ENCODE data around the gene SLC6A19. TPM values are rescaled to one million over a fixed set of nuclear protein-coding genes. Genes with fewer than 3 reads are reported as not detected.

SLC6A19 gene
- total RNA-seq, 1 experiment from 2014 or later: 0.07 TPM

DNA sequence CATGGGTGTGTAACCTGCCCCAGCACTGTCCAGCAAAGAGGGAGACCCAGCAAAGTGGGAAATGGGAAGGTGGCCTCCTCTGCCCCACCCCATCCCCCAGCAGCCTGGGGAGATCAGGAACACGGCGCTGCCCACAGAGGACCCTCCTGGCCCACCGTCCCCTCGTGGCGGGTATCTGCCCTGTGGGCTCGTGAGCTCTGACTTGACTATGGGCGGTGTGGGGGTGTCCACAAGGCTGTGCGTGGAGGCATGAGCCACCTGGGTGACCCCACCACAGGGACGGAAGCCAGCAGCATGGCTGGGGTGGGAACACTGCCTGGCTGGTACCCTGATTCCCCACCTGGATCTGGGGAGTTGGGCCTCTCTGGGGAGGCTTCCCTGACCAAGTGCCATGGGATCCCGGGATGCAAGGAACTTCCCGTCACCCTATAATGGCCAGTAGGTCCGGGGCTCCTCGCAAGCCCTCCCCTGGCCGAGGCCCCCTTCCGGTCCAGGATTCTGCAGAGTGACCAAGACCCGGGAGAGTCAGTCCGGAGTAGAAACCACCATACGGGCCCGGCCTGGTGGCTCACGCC is 29.3 kb upstream of the SLC6A19 start:
- H3K36me3 ChIP-seq (replicated peaks; ENCODE audit: control insufficient read depth, insufficient read depth, low read length): no peaks in the 10 kb centered on the region
- DNase-seq: no peak
- no peaks in the 10 kb centered on the region for H3K27me3 ChIP-seq (ENCODE audit: control insufficient read depth, insufficient read depth, low read length)
- H3K4me3 ChIP-seq (ENCODE audit: insufficient read depth, low read depth, low read length): no peak overlapping the region

DNA sequence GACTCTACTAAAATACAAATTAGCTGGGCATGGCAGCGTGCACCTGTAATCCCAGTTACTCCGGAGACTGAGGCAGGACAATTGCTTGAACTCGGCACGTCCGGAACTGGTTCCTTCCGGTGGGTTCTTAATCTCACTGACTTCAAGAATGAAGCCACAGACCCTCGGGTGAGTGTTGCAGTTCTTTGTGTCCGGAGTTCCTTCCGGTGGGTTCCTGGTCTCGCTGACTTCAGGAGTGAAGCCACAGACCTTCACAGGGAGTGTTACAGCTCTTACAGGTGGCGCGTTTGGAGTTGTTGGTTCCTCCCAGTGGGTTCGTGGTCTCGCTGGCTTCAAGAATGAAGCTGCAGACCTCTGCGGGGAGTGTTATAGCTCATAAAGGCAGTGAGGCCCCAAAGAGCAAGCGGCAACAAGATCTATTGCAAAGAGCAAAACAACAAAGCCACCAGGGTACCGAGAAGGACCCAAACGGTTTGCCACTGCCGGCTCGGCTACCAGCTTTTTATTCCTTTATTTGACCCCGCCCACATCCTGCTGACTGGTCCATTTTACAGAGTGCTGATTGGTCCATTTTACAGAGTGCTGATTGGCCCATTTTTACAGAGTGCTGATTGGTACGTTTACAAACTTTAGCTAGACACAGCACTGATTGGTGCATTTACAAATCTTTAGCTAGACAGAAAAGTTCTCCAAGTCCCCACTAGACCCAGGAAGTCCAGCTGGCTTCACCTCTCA is 28.6 kb upstream of the SLC6A19 start:
- no peaks in the 10 kb centered on the region for H3K27me3 ChIP-seq (ENCODE audit: control insufficient read depth, insufficient read depth, low read length)
- no peak for DNase-seq
- H3K36me3 ChIP-seq (replicated peaks; ENCODE audit: control insufficient read depth, insufficient read depth, low read length): no peaks in the 10 kb centered on the region
- no peak overlapping the region for H3K4me3 ChIP-seq (ENCODE audit: insufficient read depth, low read depth, low read length)

DNA sequence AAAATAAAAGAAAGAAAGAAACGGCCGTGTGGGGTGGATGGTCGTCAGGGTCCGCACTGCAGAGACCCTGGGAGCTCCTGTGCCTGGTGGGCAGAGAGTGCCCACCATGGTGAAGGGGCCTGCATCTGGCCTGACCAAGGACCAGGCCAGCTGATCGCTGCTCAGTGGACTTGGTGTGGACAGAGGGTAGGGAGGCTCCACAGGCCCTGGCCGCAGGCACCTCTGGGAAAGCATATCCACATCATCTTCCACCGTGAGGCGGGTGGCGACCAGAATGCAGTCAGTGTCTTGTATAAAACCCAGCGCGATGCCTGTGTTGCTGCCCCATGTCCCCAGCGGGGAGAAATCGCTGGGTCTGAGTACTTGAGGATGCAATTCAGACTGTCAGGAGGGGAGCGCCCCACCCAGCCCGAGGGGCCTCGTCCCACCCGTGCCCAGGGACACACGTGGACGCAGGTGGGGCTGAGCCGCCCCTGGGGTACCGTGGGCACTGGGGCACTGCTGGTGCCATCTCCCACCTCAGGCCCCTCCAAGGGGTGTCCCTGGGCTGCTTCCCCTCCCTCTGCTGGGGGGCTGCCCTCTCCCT is 27.8 kb upstream of the SLC6A19 start:
- no peaks in the 10 kb centered on the region for H3K36me3 ChIP-seq (replicated peaks; ENCODE audit: control insufficient read depth, insufficient read depth, low read length)
- no peaks in the 10 kb centered on the region for H3K27me3 ChIP-seq (ENCODE audit: control insufficient read depth, insufficient read depth, low read length)
- no peak for DNase-seq
- H3K4me3 ChIP-seq (ENCODE audit: insufficient read depth, low read depth, low read length): no peak overlapping the region

DNA sequence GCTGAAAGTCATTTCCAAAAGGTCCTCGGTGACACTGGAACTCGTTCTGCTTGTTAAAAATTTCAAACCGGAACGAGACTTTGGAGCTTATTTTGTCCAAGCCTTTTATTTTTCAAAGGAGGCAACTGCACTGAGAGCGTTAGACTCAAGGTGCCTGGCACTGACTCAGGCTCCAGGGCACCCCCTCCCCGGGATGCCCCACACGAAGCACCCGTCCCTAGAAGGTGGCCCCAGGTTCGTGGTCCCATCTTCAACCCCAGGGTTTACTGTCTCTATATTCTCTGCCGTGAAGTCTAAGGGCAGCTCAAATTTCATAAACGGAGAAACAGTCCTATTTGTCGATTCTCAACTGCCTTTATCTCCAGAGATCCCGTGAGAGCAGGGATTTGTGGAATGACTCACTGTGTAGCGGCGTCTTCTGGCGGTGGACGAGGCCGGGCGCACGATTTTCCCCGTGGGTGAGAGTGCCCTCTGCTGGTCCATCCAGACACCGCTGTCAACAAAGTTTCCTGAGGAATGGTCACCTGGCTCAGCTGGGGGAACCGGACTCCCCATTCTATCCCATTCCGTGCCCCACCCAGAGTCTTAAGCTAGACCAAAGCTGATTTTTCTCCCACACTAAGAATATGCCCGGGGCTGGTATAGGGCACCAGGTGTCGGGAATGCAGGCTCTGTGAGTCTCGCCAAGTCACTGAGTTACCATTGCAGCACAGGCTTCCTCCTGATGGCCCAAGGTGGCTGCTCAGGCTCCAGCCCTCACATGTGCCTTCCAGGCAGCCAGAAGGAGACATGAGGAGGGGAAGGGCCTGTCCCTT is 27.1 kb upstream of the SLC6A19 start:
- peak; percentile 89 for DNase-seq
- H3K36me3 ChIP-seq (replicated peaks; ENCODE audit: control insufficient read depth, insufficient read depth, low read length): no peaks in the 10 kb centered on the region
- H3K27me3 ChIP-seq (ENCODE audit: control insufficient read depth, insufficient read depth, low read length): no peaks in the 10 kb centered on the region
- H3K4me3 ChIP-seq (ENCODE audit: insufficient read depth, low read depth, low read length): no peak overlapping the region

DNA sequence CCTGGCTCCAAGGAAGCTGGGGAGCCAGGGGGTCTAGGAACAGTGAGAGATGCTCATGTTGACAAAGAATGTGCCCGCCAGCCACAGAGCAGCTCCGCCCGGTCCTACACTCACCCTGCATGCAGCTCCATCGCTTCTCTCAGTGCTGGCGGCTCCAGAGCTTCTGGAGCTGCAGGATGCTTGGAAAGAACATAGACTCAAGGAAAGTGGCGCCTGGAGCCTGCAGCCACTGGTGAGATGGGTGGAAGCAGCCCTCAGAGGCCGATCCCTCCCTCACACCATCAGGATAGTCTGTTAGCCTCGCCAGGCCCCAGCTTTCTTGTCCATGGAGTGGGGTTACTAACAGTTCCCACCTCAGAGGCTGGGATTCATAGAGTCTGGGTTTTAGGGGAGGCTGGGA is 26.4 kb upstream of the SLC6A19 start:
- H3K27me3 ChIP-seq (ENCODE audit: control insufficient read depth, insufficient read depth, low read length): no peaks in the 10 kb centered on the region

DNA sequence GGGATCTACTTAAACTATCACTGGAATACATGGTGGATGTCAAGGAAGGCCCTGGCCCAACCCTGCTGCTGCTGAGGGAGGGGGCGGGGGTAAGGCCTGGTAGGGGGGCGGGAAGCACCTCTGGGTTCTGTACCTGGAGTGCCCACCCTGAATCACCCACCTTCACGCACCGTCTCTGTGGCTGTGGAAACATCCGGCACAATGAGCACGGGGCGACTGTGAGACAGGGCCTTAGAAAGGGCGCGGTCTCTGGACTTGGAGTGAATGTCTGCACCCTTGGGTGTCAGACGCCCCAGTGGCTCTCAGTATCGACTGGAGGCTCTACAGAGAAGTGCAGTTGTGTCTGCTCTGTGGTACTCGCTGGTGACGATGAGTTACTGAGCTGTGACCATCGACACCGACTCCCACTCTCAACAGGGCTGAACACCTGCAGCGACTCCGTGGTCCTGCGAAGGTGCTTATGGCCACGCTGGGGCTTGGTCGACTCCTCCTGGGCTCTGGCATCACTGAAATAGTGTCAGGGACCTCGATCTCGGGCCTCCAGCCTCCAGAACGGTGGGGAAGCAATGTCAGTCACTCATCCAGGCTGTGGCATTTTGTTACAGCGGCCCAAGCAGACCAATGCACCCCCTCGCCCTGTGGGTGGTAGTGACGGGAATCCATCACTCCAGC is 25.5 kb upstream of the SLC6A19 start:
- H3K4me3 ChIP-seq (ENCODE audit: insufficient read depth, low read depth, low read length): no peak overlapping the region
- no peak for DNase-seq
- H3K27me3 ChIP-seq (ENCODE audit: control insufficient read depth, insufficient read depth, low read length): no peaks in the 10 kb centered on the region
- no peaks in the 10 kb centered on the region for H3K36me3 ChIP-seq (replicated peaks; ENCODE audit: control insufficient read depth, insufficient read depth, low read length)

More for the DNA sequence above, 26.4 kb upstream of the SLC6A19 start:
- no peak overlapping the region for H3K4me3 ChIP-seq (ENCODE audit: insufficient read depth, low read depth, low read length)
- H3K36me3 ChIP-seq (replicated peaks; ENCODE audit: control insufficient read depth, insufficient read depth, low read length): no peaks in the 10 kb centered on the region
- DNase-seq: no peak

DNA sequence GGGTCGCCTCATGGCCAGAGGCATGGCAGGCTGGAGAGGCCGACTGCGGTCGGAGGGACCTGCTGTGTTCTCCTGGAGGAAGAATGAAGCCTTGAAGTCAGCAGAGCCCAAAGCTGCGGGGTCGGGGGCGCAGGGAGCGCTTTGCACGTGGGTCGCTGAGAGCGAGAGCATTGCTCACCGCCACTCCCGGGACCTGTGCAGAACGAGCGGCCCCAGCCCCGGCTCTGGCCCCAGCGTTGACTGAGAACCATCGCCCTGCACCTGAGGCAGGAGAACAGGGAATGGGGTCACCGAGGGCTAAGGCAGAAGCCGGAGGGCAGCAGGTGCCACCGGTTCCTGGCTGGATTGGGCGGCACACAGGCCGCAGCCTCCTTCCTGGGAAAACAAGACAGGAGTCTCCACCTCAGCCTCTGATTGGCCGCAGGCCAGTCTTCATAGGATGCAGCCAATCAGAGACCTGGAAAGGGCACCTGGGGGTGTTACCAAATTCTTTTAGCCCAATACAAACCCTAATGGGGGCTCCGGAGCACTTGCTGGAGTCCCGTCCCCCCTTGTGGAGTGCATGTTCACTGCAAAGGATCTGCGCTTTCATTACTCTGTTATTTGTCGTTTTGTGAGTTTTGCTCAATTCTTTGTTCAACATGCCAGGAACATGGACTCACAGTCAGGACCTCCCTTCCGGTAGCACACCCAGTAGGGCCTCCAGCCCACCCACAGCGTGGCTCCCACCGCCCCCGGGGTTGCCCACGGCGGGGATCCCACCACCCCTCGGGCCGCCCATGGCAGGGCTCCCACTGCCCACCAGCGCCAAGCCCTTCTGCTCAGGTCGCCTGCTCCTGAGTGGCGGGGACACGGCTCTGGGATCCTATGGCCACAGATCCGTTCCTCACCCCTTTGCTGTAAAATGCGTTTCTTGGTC is 24.7 kb upstream of the SLC6A19 start:
- Histone ChIP-seq H3K4me3 (ENCODE audit: insufficient read depth, low read depth, low read length) (no peak overlapping the region), H3K36me3 (replicated peaks; ENCODE audit: control insufficient read depth, insufficient read depth, low read length) (no peaks in the 10 kb centered on the region), H3K27me3 (ENCODE audit: control insufficient read depth, insufficient read depth, low read length) (no peaks in the 10 kb centered on the region)
- DNase-seq: peak; percentile 94

DNA sequence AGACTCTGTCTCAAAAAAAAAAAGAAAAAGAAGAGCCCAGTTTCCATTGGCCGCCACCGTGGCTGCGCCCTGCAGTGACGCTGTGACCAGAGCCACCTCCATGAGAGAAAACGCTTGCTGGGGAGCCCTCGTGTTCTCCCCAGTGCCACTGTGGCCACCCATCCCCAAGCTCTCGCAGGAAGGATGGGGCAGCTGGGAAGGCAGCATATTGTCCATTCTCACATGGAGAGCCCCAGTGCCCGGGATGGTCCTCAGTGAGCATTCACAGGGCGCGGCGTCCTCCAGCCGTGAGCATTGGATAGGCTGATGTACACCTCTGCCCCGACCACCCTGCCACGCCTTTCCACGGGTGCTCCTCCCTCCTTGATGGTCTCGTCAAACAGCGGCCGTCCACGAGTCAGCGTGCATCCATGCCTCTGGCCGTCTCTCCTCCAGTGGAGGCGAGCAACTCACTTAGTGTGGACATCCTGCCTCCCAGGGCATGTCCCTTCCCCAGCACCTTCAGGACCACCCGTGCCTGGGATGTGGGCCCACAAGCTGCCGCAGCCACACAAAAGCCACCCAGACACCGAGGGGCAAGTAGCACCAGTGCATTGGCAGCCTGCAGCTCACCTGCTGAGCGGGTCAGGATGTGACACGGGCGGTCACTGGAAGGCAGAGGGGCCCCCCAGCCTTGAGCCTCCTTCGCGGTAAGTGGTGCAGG is 23.4 kb upstream of the SLC6A19 start:
- Histone ChIP-seq H3K36me3 (replicated peaks; ENCODE audit: control insufficient read depth, insufficient read depth, low read length) (no peaks in the 10 kb centered on the region), H3K27me3 (ENCODE audit: control insufficient read depth, insufficient read depth, low read length) (no peaks in the 10 kb centered on the region), H3K4me3 (ENCODE audit: insufficient read depth, low read depth, low read length) (no peak overlapping the region)
- no peak for DNase-seq

DNA sequence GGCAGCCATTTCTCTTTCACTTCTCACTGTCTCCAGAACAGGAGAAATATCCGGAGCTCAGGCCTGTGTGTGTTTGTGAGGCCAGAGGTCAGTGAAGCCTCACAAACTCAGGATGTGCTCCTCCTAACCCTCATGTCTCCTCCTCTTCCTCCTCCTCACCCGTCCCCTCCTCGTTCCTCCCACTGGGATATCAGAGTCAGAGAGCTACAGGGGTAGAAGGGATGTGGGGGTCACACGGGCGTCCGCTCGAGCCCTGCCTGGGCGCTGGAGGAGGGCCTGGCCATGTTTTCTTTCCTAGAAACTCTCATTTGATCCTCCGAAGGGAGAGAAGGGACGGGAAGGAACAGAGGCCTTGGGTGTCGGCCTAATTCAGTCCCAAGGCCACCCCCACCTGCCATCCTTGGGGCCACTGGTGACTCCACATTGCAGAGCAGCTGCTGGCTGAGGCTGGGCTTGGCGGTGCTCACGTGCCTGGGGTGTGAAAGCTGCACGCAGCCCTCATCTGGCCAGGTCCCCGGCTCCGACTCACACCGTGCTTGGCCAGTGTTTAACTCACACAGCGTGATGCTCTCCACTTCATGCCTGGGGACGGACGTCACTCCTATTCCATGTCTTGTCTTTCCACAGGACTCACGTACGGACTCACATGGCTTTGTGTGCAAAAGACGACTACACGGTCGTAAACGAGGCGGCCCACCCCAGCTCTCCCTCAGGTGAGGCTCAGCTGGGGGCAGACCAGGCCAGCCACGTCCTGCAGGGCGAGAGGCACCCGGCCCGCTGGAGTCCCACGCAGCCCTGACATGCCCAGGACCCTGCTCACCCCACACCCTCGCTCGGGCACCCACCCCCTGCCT is 22.6 kb upstream of the SLC6A19 start:
- Histone ChIP-seq H3K36me3 (replicated peaks; ENCODE audit: control insufficient read depth, insufficient read depth, low read length) (no peaks in the 10 kb centered on the region), H3K4me3 (ENCODE audit: insufficient read depth, low read depth, low read length) (no peak overlapping the region), H3K27me3 (ENCODE audit: control insufficient read depth, insufficient read depth, low read length) (no peaks in the 10 kb centered on the region)
- no peak for DNase-seq

DNA sequence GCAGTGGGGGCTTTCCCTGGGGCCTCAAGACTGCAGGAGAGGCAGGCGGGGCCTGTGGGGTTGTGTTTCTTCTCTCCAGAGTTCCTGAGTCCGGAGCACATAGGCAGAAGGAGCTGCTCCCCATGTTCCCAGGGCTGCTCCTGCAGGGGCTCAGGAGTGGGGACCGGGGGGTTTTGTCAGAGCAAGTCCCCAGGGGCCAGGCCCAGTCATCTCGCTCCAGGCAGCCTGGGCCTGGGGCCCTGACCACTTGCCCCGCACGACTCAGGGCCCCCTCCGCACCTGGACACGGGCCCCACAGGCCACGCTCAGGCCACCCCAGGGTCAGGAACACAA is 22.0 kb upstream of the SLC6A19 start:
- Histone ChIP-seq H3K27me3 (ENCODE audit: control insufficient read depth, insufficient read depth, low read length) (no peaks in the 10 kb centered on the region), H3K36me3 (replicated peaks; ENCODE audit: control insufficient read depth, insufficient read depth, low read length) (no peaks in the 10 kb centered on the region), H3K4me3 (ENCODE audit: insufficient read depth, low read depth, low read length) (no peak overlapping the region)
- DNase-seq: no peak

DNA sequence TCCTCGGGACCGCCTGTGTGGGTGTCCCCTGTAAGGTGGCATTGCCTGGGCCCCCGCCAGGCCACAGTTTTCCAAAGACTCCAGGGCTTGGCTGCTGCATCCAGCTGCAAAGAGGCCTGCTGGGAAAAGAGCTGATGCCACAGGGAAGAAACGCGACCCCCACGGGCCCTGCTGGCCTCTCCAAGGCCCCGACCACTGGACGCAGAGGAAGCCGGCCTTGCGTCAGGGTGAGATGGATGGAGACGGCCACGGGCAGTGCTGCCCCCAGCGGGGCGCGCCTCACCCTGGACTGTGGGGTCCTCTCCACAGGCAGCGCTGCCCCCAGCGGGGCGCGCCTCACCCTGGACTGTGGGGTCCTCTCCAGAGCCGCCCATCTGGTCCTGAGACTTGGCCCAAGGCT is 21.3 kb upstream of the SLC6A19 start:
- no peak overlapping the region for H3K4me3 ChIP-seq (ENCODE audit: insufficient read depth, low read depth, low read length)
- H3K27me3 ChIP-seq (ENCODE audit: control insufficient read depth, insufficient read depth, low read length): no peaks in the 10 kb centered on the region
- H3K36me3 ChIP-seq (replicated peaks; ENCODE audit: control insufficient read depth, insufficient read depth, low read length): no peaks in the 10 kb centered on the region
- DNase-seq: no peak

DNA sequence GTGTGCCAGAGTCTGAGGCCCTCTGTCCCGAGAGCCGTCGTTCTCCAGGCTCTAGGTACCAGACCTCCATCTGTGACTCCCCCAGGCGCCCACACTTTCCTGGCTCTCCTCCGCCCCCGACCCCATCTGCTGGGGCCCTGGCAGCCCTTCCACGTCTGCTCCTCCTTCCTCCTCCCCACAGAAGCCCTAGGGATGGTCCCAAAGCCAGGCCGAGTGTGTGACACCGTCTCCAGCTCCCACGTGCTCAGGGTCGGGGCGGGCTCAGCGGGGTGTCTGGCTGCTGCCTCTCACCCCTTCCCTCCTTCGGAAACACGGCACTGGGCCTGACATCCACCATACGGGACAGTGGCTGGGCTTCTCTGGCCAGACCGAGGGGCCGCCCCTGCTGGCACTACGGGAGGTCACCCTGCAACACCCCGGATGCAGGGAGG is 20.5 kb upstream of the SLC6A19 start:
- Histone ChIP-seq H3K27me3 (ENCODE audit: control insufficient read depth, insufficient read depth, low read length) (no peaks in the 10 kb centered on the region), H3K36me3 (replicated peaks; ENCODE audit: control insufficient read depth, insufficient read depth, low read length) (no peaks in the 10 kb centered on the region), H3K4me3 (ENCODE audit: insufficient read depth, low read depth, low read length) (no peak overlapping the region)
- no peak for DNase-seq

All from H7 (cell line).